HG02885 (cell line): ENCODE measurements around the gene RYR3.

Source experiments
- ATAC-seq: cut with Tn5 transposase; IDR thresholded peaks from one replicate; pipeline ENCODE4 v1.9.1; 2021; ENCODE audit warnings: mild to moderate bottlenecking; ENCODE audit not compliant: unreplicated experiment, poor library complexity

Gene RYR3

DNA sequence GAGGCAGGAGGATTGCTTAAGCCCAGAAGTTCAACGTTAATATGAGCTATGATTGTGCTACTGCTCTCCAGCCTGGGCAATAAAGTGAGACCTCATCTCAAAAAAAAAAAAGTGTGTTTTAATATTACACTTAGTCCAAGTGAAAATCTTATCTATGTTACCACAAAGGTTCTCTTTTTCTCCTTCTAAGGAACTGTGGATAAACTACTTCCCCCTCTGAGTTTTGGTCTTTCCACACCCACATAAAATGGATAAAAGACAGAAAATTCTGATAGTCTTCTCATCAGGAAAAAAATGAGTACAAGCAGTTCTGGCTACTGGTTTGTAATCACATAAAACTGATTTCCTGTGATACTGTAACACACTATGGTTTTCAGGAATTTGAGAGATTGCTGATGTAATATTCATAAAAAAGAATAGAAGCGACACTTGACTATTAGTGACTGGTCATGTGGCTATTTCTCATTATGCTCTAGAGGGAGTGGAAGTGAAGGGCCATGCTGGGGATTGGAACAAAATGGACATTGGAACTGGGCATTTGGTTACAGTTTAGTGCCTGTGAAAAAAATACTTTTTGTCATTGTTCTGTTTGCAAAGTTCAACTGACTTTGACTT lies 68.2 kb downstream of the RYR3 start:
- no peak for ATAC-seq

DNA sequence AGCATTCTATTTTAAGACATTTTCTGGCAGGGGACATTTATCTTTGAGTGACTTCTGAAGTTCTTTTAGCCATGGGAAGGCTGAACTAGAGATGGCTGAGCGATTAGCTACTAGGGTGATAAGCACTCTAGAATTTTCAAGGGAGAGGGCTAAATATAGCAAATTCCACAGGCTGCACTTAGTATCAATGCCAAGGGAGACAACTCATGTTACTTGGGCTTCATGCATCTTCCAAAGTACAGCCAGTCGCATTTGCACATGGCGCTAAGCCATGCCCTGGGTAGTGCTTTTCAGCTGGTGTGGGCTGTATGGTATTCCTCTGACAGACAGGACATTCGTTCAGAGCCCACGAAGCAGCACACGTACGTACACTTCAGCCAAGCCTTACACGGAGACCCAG lies 69.6 kb downstream of the RYR3 start:
- ATAC-seq = no peak

DNA sequence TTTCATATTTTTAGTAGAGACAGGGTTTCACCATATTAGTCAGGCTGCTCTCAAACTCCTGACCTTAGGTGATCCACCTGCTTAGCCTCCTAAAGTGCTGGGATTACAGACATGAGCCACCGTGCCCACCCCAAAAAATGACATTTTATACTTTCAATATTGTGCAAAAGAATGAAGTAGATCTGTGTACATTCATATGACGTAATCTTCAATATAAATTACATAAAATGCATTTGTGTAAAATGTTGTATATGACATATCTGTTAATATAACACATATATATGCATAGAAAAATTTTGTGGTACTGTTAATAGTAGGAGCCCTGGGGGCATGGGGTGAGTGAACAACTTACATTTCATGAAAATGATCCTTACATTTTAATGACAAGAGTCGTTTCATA lies 71.7 kb downstream of the RYR3 start:
- no peak for ATAC-seq

DNA sequence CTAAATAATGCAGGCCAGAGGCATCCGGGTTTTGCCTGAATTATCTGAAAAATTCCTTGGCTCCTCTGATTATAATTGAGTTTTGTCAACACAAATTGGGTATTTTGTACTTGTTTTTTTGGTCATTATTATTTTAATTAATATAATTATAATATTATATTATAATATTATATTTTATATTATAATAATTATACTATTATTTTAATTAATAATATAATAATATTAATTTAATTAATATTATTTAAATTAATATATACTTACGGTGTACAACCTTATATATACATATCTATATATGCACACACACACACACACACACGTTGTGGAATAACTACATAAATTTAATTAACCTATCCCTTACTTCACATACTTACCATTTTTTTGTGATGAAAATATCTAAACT lies 73.5 kb downstream of the RYR3 start:
- ATAC-seq = no peak

DNA sequence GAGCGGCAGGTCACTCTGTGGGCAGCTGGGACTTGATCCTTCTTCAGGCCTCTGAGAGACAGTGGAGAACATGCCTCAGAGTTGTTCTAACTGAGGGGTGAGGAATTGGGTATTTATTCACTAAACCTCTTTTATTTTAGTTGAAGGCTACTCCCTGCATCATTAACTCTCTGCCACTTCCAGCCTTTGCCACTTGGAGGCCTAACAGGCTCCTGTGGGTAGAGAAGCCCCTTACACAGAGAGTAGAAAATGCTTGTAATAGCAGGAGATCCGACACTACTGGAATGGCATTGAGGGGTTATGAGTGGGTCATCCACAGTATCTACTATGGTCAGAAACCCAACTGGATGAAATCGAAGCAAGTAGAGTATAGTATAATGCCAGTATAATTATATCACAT lies 81.7 kb downstream of the RYR3 start:
- no peak for ATAC-seq

DNA sequence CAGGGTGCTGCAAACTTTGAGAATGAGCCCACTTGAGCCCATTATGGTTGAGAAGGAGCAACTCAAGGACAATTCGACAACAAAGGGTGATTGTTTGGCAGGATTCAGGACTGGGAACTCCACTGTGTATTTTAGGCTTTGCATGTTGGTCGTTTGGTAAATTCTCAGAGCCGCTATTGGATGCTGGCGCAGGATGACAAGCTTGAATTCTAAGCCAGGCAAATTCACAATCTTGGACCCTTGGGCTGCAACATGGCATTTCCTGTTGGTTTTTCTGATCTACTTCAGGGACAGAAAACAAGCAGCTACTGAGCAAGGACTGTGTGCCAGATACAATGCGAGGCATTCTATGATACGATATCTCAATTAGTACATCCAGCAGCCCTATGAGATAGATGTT lies 82.8 kb downstream of the RYR3 start:
- no peak for ATAC-seq

DNA sequence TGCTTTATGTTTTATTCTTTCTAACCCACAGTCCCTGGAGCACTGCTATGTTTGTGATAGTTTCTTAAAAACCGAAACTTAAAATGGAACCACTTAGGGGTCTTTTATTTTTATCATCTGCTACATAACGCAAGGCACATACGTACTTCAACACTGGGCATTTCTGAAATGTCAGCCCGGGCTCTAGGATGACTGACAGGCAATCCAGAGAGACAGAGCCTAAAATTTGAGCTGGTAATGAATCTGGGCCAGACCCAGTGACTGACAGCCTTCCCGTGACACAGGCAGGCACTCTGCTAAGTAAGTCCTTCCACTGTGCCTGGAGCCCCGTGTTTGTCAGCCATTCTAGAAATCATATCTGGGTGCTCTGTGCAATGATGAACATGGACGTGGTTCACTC lies 84.6 kb downstream of the RYR3 start:
- ATAC-seq = no peak

DNA sequence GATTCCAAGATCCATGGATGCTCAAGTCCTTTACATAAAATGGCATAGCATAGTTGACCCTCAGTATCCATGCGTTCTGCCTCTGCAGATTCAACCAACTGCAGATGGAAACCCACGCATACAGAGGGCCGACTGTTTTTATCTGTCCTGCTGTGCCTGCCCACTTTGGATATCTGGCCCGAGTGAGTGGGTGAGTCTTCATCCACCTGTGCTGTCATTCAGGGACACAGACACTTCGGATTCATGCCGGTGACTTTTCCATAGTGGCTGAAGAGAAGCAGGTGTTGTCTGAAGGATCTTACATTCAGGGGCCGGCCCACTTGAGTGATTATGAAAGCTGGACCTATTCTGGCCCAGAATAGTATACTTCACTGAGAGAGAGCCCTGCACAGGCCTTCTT lies 85.1 kb downstream of the RYR3 start:
- no peak for ATAC-seq

DNA sequence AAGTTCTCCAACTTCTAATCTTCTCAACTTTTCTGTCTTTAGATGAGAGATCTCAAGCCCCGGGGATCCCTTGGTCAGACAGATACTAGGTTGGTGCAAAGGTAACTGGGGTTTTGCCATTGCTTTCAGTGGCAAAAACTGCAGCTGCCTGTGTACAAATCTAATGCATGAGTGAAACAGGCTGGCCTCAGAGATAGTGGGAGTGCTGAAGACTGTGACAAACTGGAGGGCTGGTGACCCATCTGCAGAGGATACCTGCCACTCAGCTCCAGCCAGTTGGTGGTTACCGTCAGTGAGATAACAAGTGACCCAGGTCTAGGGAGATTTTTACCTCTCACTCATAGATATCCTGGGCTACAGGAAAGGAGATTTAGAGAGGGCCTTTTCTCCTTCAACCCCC lies 85.7 kb downstream of the RYR3 start:
- ATAC-seq = no peak

DNA sequence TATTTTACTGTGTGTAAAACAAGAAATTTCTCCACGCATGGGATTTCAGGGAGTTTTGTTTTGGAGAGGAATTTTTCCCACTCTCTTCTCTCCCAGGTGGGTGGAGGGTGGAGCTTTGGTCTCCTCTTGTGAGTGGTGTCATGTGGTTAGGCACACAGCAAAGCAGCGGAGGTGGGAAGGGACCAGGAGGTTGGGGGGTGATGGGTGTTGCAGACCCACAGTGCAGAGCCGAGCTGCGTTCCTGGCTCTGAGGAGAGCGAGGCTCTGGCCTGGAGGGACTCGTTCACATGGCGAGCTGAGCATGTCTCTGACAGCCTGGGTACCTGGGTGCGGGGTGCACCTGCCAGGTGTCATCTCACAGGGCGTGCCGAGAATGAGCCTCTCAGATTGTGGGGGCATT lies 87.8 kb downstream of the RYR3 start:
- no peak for ATAC-seq

DNA sequence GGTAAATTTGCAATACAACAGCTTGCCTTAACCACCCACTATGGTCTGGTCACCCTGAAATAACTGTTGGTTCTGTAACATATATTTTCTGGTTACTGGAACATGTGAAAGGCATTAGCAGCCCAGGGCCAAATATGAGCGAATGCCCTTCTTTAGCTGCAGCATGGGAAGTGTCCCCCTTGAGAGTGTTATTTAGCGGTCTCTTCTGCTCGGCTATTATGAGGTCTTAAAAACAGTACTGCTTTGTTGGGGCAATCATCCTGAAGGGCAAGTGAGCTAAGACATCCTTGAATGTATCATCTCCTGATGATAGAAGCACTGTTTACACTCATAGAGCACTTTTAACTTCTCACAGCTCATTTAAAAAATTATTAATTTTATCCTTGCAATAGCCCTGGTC lies 90.2 kb downstream of the RYR3 start:
- no peak for ATAC-seq

DNA sequence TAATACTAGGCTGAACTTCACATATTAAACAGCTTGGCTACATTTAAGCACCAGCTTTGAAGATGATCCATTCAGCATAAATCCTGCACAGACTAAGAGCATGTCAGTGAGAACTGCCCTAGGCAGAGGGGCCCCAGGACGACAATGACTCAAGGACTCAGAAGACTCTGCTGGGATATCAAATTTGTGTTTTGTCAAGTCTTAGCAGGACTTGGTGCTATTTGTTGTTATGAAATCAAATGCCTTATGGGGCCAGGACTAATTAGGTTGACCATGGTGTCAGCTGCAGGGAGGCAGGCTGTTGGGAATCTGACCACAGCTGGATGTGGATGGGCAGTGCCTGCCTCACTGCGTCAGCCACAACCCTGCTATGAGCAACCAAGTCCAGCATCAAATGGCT lies 91.8 kb downstream of the RYR3 start:
- no peak for ATAC-seq

DNA sequence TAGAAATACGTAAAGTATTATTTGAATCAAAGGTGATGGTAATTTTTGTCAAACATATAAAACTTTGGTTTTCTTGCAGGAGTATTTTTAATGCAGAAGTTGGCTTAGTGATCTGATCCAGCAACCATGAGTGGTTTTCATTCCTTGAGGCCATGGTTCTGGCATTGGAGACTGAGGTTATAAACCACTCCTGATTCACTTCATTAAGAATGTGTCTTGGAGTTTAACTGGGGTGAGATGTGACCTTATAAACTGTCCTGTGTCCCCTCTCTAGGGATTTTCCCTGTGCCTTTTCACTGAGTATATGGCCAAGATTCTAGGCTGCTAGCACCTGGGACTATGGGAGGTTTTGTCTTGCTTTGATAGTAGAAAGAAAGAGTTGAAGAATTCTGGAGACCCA lies 94.3 kb downstream of the RYR3 start:
- no peak for ATAC-seq

DNA sequence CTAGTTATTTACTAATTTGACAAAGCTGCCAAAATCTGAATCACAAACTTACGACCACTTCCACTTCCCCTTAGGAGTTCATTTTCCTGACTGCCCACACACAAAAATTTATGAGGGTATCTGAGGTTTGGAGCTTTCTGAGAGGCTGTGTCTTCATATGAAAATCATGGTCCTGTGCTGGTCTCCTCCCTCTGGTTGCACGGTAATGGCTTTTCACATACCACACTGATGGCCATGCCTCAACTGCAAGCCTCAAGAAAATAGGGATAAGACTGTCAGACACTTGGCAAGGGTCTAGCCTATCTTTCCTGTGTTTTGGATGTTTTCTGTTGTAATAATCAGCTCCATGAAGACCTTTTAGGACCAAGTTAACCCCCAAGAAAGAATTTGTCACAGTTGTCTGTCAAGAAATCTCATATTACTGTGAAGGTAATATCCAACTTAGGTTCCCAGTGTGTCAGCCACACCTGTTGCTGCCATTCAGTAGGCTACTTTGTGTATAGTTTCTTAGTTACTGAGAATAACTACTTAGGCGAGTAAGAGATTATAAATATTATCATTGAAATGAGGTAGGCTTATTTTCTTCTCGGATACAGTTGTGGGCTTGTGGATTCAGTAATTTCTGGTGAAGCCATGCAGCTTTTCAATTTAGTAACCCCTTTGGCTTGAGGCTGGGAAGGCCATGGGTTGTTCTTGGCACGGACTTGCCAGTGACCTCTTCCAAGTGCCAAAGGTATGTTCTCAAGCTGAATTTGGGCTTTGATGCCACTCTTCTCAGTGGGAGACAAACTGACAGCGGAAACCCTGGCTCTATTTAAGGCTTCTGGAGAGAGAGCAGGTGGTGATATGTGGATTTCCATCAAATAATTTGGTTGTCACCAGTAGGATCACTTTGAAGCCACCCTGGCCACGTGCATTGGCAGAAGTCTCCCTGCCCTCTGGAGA lies 101.1 kb downstream of the RYR3 start:
- ATAC-seq = no peak

DNA sequence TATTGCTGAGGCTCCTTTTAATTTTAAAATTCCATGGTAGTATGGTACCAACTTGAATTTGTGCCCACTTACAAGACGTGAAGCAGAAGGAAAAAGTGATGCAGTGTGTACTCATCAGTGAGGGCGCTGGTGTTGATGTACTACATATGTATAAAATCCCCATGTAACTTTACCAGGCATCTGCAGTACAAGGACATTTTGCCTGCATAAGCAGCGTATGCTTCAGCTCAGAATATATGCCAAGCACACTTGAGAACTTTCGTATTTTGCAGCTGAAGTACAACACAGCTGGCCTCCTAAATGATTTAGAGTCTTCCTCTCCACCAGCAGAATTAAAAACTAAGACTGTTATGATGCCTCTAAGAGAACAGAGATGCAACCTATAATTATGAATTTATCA lies 108.9 kb downstream of the RYR3 start:
- no peak for ATAC-seq

DNA sequence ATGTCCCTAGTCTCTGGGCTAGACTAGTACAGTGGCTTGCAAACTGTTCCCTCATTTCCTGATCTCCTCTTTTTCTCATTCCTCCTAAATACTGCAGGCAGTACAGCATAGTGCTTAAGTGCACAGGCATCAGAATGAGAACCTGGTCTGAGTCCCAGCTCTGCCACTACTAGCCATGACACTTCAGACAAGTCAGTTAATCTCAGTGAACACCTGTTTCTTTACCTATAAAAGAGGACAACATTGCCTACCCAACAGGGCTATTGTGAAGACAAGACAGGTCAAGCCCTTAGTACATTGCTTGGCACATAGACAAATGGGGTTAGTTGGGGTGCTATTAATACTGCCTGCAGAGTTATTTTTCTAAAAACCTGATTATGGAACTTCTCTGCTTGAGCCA lies 113.3 kb downstream of the RYR3 start:
- ATAC-seq = no peak

DNA sequence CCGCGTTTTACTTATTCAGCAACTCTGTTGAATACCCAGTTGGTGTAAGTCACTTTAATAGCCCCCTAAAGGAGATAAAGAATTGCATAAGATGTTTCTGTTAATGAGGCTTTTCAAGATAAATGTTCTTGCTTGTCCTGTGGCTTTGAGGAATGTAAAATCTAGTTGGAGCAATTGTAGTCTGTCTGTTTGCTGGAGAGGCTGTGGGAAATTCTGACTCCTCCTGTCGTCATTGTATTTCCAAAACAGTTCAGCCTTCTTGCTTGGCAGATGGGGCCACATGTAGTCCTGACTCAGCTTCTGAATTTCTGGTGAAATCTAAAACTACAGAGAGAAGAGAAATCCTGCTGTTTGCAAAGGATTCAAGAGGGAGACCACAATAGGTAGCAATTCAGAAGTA lies 114.4 kb downstream of the RYR3 start:
- no peak for ATAC-seq

DNA sequence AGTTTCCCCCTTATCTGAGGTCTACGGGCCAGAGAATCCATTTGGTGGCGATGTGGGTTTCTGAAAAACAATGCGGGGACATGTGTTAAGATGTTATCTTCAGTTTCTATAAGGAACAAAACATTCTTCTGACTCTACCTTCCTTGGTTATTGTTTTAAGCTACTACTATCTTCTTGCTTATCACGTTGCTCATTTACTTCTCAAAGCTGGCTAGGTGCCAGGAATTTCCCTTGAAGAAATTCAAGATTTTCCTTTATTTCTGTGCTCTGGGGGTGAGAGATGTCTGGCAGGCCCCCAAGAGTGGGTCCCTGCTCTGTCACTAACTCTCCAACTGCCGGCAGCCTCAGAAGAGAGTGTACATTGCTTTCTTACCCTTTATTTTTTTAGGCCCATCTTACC lies 119.8 kb downstream of the RYR3 start:
- no peak for ATAC-seq

DNA sequence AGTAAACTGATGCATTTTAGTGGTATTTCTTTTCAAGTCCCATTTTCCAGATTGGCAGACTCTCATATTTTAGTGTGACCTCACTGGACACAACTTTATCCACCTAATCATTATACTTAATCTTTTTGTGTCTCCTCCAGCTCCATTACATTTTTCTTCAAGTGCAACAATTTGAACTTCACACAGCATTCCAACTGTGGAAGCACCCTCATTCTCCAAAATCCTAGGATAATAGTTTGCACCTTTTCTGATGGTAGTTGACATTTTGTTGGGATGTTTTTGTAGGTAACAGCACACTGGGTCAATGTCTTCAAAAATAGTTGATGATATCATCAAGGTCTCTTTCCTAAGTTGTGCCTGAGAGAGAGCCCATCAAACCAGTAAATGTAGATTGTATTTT lies 123.1 kb downstream of the RYR3 start:
- ATAC-seq = no peak

DNA sequence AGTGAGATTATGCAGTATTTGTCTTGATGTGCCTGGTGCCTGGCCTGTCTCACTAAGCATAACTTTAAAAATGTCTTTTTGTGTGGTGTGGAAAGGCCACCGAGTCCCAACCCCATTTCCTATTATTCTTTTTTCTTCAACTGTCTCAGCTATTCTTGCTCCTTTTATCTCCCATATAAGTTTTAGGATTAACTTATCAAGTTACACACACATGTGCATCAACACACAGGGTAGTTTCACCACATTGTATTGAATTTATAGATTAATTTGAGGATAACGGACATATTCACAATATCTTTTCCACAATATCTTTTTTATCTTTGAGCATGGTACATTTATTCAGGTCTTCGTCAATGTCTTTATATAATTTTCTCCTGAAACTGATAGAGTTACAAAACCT lies 127.6 kb downstream of the RYR3 start:
- no peak for ATAC-seq

DNA sequence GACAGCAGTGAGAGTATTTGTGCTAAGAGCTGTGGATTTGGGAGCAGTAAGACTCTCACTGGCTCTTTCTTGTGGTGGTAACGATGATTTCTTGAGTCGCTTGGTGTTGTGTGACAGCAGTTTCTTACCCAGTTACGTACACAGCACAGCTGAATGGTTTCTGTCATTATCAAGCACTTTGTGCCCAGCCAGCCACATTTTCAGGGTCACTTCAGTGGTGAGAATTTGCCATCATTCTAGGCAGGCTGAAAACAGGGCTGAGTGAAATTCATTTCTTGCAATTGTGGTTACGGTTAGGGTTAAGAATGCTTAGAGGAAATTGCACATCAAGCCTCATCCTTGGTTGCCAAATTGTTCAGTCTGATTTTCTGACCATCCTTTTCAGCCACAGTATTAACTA lies 130.1 kb downstream of the RYR3 start:
- ATAC-seq = no peak

DNA sequence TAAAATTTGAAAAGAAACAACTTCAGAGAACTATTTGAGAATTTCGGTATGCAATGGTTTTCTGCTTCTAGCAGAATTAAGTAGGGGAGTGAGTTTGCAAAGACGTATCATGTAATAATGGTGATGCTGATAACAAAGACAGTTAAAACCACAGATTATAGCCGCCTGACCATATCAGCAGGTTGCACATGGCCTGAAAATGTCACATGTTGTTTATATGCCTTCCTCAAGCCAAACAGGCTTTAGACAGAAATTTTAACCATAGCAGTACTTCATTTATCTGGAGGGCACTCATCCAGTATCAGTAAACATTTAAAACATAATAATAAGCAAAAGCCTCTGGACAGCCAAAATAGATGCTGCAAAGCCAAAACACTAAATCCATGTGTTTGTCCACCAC lies 131.7 kb downstream of the RYR3 start:
- ATAC-seq = no peak
